ENCODE data around the gene UNC5C.
A peak's percentile ranks its signal among the peaks of the same experiment; 100 is the strongest.

Gene UNC5C

GRCh38 chr4:95548738-95549245, at the start of gene UNC5C:
UNC5C (minus strand) TSS chr4:95548973.
- DNase-seq, result no peak

DNA sequence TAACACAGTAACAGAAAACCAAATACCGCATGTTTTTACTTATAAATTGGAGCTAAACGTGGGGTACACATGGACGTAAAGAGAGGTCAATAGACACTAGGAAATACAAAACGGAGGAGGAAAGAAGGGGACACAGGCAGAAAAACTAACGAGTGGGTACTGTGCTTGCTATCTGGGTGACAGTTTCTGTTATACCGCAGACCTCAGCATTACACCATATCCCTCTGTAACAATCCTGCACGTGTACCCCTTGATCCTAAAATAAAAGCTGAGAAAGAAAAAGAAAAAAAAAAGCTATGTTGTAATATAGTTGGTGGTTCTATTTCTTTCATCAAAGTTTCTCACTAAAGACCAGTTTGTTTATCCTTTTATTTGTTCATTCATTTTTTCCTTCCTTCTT, 47.9 kb upstream of the UNC5C start:
- no peak for DNase-seq

GRCh38 chr4:95594629-95595028, 45.9 kb upstream of the UNC5C start:
- DNase-seq, result no peak

DNA sequence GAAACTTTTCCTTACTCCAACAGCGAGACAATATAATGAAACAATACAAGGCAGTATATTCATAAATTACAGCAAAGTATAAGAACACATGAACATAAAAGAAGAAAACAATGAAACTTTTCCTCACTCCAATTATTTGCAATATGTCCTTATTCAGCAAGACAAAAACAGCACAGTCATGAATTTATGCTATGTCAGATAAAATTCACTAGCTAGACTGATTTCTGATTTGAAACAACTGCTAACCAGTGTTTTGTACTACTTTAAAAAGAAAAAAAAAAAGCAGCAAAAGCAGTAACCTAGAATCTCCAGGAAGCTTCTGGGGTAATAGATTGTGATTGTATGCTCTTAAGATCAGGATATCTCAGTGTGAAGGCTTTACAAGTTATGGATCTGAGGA, 45.2 kb upstream of the UNC5C start:
- no peak for DNase-seq

DNA sequence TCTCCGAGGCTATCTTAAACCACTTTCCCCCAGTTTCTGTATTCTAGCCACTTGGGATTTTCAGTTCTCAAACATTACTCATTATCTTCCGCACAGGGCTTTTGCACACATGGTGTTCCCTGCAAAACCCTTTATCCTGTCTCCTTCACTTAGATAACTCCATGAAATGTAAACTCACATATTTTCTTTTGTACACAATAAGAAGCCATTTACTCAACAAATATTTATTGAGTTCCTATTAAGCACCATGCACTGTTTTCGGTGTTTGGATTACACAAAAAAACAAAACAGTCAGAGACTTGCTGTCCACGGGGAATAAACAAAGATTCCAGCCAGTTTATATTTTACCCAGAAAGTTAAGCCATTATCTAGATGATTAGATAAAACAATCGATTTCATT, 42.5 kb upstream of the UNC5C start:
- no peak for DNase-seq

- no peak for DNase-seq
These were observed 41.8 kb upstream of the UNC5C start for GRCh38 chr4:95590615-95591014.

DNA sequence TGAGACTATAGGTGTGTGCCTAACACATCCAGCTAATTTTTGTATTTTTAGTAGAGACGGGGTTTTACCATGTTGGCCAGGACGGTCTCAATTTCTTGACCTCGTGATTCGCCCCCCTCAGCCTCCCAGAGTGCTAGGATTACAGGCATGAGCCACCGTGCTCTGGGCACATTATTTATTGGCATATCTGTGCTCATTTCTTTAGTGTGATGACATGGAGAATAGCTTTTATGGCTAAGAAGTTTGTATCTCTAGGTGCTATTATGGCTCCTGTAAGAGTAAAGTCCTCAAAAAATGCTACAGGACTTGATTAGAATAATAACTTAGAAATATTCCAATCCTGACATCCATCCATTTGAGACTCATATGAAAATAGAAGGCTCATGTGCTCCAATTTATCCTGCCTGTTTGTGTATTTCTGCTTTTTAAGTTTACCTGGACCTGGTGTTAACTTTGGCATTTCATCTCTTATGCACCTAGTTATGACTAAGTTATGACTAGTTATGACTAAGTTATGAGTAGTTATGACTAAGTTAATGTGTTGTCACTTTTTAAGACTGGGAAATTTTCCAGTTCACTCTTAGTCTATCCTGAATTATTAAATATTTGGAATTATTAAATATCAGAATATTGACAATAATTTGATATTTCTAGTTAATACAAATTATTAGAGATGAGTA, 36.4 kb upstream of the UNC5C start:
- no peak for DNase-seq

- no peak for DNase-seq
These were observed 31.5 kb upstream of the UNC5C start for GRCh38 chr4:95580226-95580625.

GRCh38 chr4:95572304-95572991, 23.7 kb upstream of the UNC5C start:
- peak; percentile 19 for DNase-seq

GRCh38 chr4:95571577-95571976, 22.8 kb upstream of the UNC5C start:
- DNase-seq, result no peak

DNA sequence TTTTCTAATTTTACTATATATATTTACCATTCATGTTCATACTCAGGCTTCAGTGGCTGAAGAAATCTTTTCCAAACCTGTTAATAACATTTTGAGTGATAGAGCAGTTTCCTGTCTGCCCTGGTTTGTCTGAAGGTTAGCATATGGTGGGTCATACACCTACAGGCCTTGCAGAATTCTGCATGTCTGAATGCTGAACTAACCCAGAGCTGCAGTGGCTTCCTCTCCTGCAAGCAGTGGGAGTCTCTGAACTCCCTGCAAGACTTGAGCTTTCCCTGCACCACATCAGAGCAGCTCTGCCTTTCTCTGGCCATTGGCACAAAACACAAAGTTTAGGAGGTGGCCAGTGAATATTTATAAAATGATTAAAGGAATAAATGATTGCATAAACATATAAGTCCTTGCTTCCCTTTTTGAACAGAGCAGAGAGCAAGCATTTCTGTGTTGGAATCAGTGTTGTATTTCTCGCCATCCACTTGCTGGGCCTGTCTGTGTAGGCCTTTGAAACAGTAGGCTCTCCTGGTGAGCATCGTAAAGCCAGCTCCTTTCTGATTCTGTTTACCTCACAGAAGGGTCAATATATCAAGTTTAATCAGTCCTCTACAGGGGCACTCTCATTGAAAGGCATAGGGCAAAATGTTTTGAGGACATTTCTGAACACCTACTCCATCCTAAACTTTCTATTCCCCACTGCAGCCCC, 15.0 kb upstream of the UNC5C start:
- DNase-seq, result no peak

DNA sequence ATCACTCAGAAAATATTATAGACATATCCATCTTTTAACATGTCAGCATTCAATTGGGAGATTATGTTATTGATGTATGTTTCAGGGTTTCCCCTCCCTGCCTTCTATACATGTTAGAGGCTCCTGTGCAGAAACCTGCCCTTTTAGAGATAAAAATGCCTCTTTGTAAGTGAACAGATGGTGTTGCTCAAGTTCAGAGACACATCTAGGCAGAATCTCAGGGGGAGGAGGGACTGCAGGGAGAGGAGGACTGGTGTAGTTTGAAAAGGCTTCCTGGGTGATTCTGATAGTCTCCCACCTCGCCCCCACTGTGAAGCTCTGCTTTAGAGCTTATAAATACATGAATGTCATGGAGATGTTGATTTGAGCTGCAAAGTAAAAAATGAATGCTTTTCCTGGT, 12.0 kb upstream of the UNC5C start:
- DNase-seq, result no peak

GRCh38 chr4:95556207-95556859, 7.6 kb upstream of the UNC5C start:
- DNase-seq, result no peak

GRCh38 chr4:95552942-95553550, 4.3 kb upstream of the UNC5C start:
- DNase-seq, result no peak

DNA sequence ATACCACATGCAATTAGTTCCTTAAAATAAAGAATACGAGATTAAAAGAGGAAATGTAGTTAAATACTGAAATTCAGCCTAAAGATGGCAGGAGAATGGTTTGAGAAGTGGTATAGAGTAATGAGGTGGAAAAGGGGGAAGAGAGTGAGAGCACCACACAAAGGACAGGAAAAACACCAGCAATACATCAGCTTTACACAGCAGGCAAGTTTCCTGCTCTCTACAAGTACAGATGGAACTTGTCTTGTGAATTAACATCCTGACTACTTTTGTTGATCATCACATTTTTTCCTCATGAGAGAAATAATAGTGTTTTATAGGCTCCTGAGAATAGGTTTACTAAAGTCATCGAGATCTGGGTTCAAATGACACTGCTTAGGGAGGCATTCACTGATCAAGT, 2.9 kb upstream of the UNC5C start:
- DNase-seq, result no peak

DNA sequence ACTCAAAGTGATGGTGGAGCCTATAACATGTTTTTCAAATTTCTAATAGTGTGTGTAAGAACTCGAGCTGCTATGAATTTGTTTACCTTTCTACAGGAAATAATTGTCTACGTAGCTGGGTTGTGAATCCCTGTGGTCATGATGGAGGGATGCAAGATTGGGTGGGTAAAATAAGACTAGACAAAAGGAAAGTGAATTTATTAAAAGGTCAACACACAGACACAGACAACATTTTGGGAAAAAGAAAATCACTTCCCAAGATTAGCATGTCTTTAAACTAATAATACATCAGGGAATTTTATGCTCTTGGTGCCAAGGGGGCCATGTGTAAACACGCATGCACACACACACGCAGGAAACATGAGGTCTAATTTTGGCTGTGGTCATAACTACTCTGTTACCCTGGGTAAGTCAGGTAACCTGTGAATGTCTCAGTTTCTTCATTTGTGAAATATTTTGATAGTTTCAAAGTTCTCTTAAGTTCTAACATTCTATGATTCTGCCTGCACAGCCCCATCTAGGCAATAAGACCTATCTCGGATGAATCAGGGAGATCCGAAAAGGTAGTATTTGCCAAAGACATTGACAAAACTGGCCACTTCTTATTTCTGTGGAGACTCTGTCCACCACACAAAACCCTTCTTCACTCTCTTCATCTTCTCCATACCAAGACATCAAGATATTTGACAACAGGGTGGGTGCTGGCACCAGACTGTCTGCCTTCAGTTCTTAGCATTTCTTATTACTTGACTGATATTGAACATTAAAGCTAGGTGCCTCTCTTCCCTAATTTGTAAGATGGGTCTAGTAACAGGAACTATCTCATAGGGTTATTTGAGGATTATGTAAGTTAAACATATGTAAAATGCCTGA, 1.6 kb upstream of the UNC5C start:
- no peak for DNase-seq

GRCh38 chr4:95549246-95550114, 707 bp upstream of the UNC5C start:
- peak; percentile 15 for DNase-seq

- no peak for DNase-seq
These were observed 880 bp downstream of the UNC5C start for GRCh38 chr4:95547715-95548471.

- no peak for DNase-seq
These were observed 1.7 kb downstream of the UNC5C start for GRCh38 chr4:95546866-95547714.
